ENCODE results near the gene MALT1. TPM values are rescaled to one million over a fixed set of nuclear protein-coding genes. Genes with fewer than 3 reads are reported as not detected.

Gene MALT1
- total RNA-seq, 4 donors from 2014 or later, result 18.5 to 45.6 (median 30.1) TPM

DNA sequence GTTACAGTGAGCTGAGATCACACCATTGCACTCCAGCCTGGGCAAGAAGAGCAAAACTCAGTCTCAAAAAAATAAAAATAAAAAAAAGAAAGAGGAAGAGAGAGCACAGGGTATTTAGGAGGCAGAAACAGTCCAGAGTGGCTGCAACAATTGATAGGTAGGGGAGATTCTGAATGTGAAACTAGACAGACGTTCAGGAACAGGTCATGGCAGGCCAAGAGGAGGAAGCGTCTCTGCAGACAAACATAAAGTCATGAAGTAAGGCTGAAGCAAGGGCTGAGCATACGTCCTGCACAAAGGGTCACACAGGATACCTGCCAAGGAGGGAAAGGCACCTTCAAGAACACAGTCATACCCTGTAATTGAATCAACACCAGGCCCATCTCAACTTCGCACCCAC is 129.3 kb downstream of the MALT1 start:
- DNase-seq (ENCODE audit: low spot score) (no peak), ATAC-seq (ENCODE audit: low FRiP score) (no peak)
- TF ChIP-seq, protein P1, sequence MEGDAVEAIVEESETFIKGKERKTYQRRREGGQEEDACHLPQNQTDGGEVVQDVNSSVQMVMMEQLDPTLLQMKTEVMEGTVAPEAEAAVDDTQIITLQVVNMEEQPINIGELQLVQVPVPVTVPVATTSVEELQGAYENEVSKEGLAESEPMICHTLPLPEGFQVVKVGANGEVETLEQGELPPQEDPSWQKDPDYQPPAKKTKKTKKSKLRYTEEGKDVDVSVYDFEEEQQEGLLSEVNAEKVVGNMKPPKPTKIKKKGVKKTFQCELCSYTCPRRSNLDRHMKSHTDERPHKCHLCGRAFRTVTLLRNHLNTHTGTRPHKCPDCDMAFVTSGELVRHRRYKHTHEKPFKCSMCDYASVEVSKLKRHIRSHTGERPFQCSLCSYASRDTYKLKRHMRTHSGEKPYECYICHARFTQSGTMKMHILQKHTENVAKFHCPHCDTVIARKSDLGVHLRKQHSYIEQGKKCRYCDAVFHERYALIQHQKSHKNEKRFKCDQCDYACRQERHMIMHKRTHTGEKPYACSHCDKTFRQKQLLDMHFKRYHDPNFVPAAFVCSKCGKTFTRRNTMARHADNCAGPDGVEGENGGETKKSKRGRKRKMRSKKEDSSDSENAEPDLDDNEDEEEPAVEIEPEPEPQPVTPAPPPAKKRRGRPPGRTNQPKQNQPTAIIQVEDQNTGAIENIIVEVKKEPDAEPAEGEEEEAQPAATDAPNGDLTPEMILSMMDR (IDR thresholded peaks at IDR 0.05), result no peak

DNA sequence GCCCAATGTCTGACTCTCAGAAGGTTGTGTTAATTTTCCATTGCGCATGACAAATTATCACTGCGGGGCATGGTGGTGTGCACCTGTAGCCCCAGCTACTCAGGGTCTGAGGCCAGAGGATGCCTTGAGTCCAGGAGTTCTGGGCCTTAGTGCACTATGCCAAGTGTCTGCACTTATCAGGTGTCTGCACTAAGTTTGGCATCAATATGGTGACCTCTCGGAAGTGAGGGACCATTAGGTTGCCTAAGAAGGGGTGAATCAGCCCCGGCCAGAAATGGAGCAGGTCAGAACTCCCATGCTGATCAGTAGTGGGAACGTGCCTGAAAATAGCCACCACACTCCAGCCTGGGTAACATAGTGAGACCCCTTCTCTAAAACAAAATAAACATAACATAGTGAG is 131.7 kb downstream of the MALT1 start:
- ATAC-seq (ENCODE audit: low FRiP score) (no peak), DNase-seq (ENCODE audit: low spot score) (no peak)
- TF ChIP-seq, protein P1 (IDR thresholded peaks at IDR 0.05), result no peak

DNA sequence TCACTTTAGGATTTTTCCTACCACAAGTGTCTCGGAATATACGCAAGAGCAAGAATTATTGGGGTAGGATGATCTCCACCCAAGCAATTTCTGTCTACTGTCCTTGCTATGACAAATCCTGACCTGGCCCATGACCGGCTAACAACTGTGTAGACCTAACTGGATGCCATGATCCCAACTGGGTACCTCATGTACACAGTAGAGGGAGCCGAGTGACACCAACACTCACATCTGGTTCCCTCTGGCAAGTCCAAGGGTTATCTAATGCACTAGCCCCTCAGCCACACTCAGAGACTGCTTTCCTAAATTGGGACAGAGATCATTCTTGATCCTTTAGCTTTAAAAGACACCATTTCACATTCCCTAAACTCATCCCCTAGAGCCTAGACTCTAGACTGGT is 132.7 kb downstream of the MALT1 start:
- no peak for ATAC-seq (ENCODE audit: low FRiP score)

More for the DNA sequence above, 132.7 kb downstream of the MALT1 start:
- TF ChIP-seq, protein P1 (IDR thresholded peaks at IDR 0.05), result no peak
- no peak for DNase-seq (ENCODE audit: low spot score)

Other genes with a start within 250 kb of the MALT1 start
- under 1 TPM in 3 of 4 donors, not detected in 1; 0.13 to 0.74 (median 0.24) TPM for gene ALPK2, start 42.4 kb upstream of the MALT1 start, total RNA-seq
- gene ZNF532, start 193.4 kb downstream of the MALT1 start, total RNA-seq, result 10 to 100 TPM; 41.7 to 73.6 (median 53.3) TPM

Data from omental fat pad (tissue), 4 donors.